HG02642 (cell line): Measurements from ENCODE around the gene KISS1.

Experiments used
- ATAC-seq: cut with Tn5 transposase; IDR thresholded peaks from one replicate; pipeline ENCODE4 v1.9.1; 2021; ENCODE audit warnings: mild to moderate bottlenecking; ENCODE audit not compliant: unreplicated experiment, poor library complexity

Gene KISS1

DNA sequence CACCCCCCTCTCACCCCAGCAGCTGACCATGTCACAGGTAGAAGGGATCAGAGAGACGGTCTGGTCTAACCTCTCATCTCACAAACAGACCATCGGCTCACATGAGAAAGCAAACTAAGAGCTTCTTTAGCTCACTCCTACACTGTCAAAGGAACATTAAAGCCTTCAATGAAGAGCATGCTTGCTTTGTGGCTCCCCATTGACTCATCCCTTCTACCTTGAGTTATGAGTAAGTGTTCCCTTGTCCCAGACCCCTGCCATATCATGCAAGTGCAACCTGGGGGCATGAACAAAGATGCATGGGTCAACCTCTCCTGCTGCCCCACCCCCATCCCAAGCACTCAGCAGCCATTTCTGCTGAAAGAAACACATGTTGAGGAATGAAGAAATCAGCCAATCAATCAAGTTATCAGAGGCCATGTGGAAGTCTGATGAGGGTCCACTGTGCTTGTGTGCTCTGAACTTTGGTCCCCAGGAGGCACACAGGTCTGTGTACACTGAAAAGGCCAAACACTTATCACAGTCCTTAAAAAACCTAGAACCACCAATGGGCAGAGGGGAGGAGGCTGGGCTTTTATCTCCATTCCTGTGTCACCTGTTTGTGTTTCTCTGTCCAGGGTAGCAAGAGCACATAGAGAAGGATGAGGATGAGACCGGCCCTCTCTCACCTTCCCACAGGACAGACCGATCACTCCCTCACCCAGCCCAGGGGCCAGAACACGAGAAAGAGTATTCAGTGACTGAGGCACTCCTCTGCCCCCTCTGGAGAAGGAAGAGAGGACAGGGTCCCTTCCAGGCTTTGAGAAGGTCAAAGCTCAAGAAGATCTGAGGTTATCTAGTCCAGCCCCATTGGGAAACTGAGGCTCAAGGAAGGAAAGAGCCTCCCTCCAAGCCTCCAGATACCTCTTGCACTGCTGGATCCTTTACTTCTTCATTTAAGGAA lies 54.0 kb downstream of the KISS1 start:
- no peak for ATAC-seq

DNA sequence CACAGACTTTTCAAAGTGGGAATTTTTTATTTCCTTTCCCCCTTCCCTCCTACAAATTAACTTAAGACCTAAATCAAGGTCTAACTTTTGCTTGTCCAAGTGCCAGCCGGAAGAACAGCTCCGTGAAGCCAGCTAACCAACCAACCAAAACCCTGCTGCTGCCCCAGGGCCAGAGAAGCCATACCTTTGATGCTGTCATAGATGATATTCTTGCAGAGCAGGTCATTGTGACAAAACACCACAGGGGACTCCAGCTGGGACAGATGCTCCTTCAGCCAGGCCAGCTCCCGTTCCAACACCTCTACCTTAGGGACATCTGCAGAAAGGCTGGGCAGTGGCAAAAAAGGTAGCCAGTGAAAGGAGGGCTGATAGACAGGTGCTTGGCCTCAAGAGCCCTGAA lies 55.2 kb downstream of the KISS1 start:
- ATAC-seq: no peak
